Glutamatergic neuron (in vitro differentiated cells): Measurements from ENCODE around the gene OR4A5. TPM values are rescaled to one million over a fixed set of nuclear protein-coding genes. Genes with fewer than 3 reads are reported as not detected.
"Not testable (repeated sequence)": the region's sequence is repeated elsewhere in the genome, so short reads cannot be mapped to it uniquely, and the experiment has no call there.

ENCODE experiments used
- DNase-seq: peaks from one replicate; pipeline ENCODE4 v3.0.0; 2022
- H3K27ac Mint-ChIP-seq: one replicate; pipeline ENCODE4 v1.8.0; 2020; ENCODE audit warnings: mild to moderate bottlenecking, mixed read lengths, inconsistent platforms; ENCODE audit not compliant: unreplicated experiment
- H3K27me3 Mint-ChIP-seq: one replicate; pipeline ENCODE4 v1.8.0; 2020; ENCODE audit warnings: mild to moderate bottlenecking, moderate library complexity, mixed read lengths, inconsistent platforms; ENCODE audit not compliant: unreplicated experiment
- H3K36me3 Mint-ChIP-seq: one replicate; pipeline ENCODE4 v1.8.0; 2020; ENCODE audit warnings: mild to moderate bottlenecking, mixed read lengths, inconsistent platforms; ENCODE audit not compliant: unreplicated experiment
- H3K4me1 Mint-ChIP-seq: one replicate; pipeline ENCODE4 v1.8.0; 2020; ENCODE audit warnings: mild to moderate bottlenecking, low read depth, mixed read lengths, inconsistent platforms; ENCODE audit not compliant: unreplicated experiment
- H3K4me3 Mint-ChIP-seq: one replicate; pipeline ENCODE4 v1.8.0; 2020; ENCODE audit warnings: mild to moderate bottlenecking, mixed read lengths, inconsistent platforms; ENCODE audit not compliant: unreplicated experiment
- H3K9me3 Mint-ChIP-seq: one replicate; pipeline ENCODE4 v1.8.0; 2020; ENCODE audit warnings: mild to moderate bottlenecking, moderate library complexity, mixed read lengths, inconsistent platforms; ENCODE audit not compliant: unreplicated experiment
- long read RNA-seq: library from polyadenylated mRNA; unstranded; transcript quantifications from one replicate; pipeline ENCODE4 v2.0.0, GENCODE V29; 2020; ENCODE audit not compliant: unreplicated experiment
- total RNA-seq: library from RNA; stranded (reverse); fragmentation: NEBNext Ultra II Directional; extraction: Animal tissue kit (Norgen Biotek cat#: 25700); gene quantifications from one replicate; pipeline ENCODE4 v1.2.1, GENCODE V29; 2021; ENCODE audit not compliant: unreplicated experiment

The OR4A5 gene, protein sequence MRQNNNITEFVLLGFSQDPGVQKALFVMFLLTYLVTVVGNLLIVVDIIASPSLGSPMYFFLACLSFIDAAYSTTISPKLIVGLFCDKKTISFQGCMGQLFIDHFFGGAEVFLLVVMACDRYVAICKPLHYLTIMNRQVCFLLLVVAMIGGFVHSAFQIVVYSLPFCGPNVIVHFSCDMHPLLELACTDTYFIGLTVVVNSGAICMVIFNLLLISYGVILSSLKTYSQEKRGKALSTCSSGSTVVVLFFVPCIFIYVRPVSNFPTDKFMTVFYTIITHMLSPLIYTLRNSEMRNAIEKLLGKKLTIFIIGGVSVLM
- total RNA-seq = not detected
- long read RNA-seq = 0 reads

- not testable (repeated sequence) for H3K27ac Mint-ChIP-seq, H3K4me3 Mint-ChIP-seq, H3K9me3 Mint-ChIP-seq, H3K27me3 Mint-ChIP-seq, H3K4me1 Mint-ChIP-seq, H3K36me3 Mint-ChIP-seq, DNase-seq
Measured at GRCh38 chr11:54706532-54706931, at the start of gene OR4A5. Gene OR4A5, plus strand, starts transcription at chr11:54706832. Its CDS starts 53 bp downstream, at chr11:54706885.

GRCh38 chr11:54720094-54720493, 13.5 kb downstream of the OR4A5 start:
- H3K27ac Mint-ChIP-seq, H3K27me3 Mint-ChIP-seq, H3K9me3 Mint-ChIP-seq, H3K4me1 Mint-ChIP-seq, DNase-seq, H3K4me3 Mint-ChIP-seq, H3K36me3 Mint-ChIP-seq: not testable (repeated sequence)

Other genes with a start within 250 kb of the OR4A5 start
- gene OR4C46, start 102.8 kb upstream of the OR4A5 start, total RNA-seq = not detected